GM12875 (cell line): ENCODE data around the gene MAP4K4.

ENCODE experiments used
- H3K4me3 ChIP-seq: one replicate; pipeline ENCODE4 v1.5.1; 2011; ENCODE audit warnings: low read depth, low read length, control low read depth
- CTCF ChIP-seq: IDR thresholded peaks from 2 replicates; pipeline ENCODE4 v1.5.1; 2011; ENCODE audit warnings: low read depth, mild to moderate bottlenecking, control low read depth, inconsistent platforms, low read length, moderate library complexity, borderline replicate concordance; ENCODE audit not compliant: insufficient read depth

MAP4K4 gene

GRCh38 chr2:101807242-101807641, 109.7 kb downstream of the MAP4K4 start:
- H3K4me3 ChIP-seq = no peak overlapping the region

GRCh38 chr2:101808006-101808562, 110.6 kb downstream of the MAP4K4 start:
- no peak for TF ChIP-seq CTCF
- H3K4me3 ChIP-seq = no peak overlapping the region

More at GRCh38 chr2:101807242-101807641, 109.7 kb downstream of the MAP4K4 start:
- no peak for TF ChIP-seq CTCF

GRCh38 chr2:101809698-101810097, 112.2 kb downstream of the MAP4K4 start:
- no peak overlapping the region for H3K4me3 ChIP-seq
- no peak for TF ChIP-seq CTCF

GRCh38 chr2:101811226-101812015, 113.9 kb downstream of the MAP4K4 start:
- no peak overlapping the region for H3K4me3 ChIP-seq
- TF ChIP-seq CTCF = no peak

- H3K4me3 ChIP-seq = no peak overlapping the region
- TF ChIP-seq CTCF = no peak
Measured at GRCh38 chr2:101812226-101812625, 114.7 kb downstream of the MAP4K4 start.

- no peak for TF ChIP-seq CTCF
- no peak overlapping the region for H3K4me3 ChIP-seq
Measured at GRCh38 chr2:101814752-101815151, 117.2 kb downstream of the MAP4K4 start.

- H3K4me3 ChIP-seq = no peak overlapping the region
Measured at GRCh38 chr2:101815154-101815553, 117.6 kb downstream of the MAP4K4 start.

More at GRCh38 chr2:101815154-101815553, 117.6 kb downstream of the MAP4K4 start:
- TF ChIP-seq CTCF = no peak
